Skin of body (tissue), 2 donors: ENCODE data around the gene MUSTN1. TPM values are rescaled to one million over a fixed set of nuclear protein-coding genes. Genes with fewer than 3 reads are reported as not detected.

Experiments used
- DNase-seq: peaks from one replicate; lab custom pipeline; 2025; lab: John Stamatoyannopoulos, UW
- total RNA-seq: library from RNA; depleted of rRNA; stranded (reverse); fragments of >200 nt; gene quantifications from one replicate; pipeline ENCODE4 v1.2.3, GENCODE V29; 2014

The MUSTN1 gene
- total RNA-seq = 9.6 TPM

DNA sequence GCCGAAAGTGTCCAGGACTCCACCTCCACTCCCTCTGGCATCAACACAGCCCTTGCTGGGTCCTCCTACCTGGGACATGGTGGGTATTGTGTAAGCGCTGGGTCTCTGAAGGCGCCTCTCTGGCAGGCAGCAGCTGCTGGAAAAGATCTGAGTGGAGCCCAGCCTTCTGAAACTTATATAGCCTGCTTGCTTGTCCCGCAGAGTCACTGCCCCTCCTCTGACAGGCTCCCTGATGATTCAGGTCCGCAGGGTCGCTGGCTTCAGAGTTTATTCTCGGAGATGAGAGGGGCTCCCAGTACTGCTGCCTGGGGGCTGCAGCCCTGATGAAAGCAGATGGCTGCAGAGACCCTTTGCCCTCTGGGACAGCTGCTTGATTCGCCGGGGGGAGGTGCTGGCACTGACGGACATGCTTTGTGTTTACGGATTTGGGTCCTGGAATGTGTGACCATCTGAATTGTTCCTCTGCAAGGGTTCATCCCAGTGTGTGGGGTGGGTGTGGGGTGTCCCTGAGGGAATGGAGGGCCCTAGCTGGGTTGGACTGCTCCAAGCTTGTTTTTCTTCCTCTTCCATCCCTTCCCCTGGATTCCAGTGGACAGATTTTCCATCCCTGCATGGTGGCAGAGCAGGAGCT is at the start of gene MUSTN1:
Gene MUSTN1 (minus strand): TSS at position 149 of the 631 bp plus-strand sequence. CDS start 71 bp downstream, at position 78.
- DNase-seq = peak; percentile 31

DNA sequence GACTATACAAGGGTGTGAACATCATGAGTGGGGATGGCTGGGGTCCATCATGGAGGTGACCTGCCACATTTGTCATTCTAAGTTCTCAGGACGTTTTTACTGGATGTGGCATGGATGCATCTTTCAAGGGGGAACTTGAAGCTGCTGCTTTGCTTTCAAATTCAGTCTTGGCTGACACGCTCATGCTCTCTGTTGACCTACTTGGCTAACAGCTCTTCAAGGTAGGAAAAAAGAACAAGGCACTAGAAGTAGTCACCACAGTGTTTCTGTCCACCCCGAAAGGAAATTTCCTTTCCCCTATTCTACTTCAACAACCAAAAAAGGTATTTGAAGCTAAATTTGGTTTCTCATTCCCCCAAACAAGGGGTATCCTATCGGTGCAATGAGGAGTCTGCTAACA is 47.6 kb upstream of the MUSTN1 start:
- DNase-seq = no peak

DNA sequence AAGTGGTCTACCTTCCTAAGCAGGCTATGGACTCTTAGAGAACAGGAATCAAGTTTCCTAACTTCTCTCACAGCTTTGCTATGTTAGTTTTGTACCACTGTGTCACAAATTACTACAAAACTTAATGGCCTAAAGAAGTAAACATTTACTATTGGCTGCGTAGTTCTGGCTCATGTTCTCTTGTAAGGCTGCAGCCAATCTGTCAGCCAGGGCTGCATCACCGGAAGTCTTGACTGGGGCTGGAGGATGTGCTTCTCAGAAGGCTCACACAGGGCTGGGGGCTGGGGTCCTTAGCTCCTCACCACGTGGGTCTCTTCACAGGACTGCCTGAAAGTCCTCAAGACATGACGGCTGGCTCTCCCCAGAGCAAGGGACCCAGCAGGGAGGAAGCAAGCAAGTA is 47.1 kb upstream of the MUSTN1 start:
- DNase-seq = no peak

DNA sequence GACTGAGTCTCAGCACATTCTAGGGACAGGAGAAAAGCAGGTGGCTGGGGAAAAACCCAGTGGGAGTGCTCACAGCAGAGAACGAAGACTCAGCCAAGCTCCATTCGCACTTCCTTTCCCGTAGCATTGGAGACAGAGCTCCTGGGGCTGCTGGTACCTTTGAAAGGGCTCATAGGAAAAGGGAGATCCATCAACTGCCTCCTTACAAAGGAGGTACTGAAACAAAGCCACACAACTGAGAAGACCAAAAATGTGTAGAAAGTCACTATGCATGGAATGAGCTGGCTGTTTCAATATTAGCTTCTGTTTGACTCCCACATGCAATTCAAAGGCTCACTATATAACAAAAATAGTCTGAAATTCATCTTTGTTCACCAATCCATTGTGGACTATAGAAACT is 45.7 kb upstream of the MUSTN1 start:
- DNase-seq = no peak

DNA sequence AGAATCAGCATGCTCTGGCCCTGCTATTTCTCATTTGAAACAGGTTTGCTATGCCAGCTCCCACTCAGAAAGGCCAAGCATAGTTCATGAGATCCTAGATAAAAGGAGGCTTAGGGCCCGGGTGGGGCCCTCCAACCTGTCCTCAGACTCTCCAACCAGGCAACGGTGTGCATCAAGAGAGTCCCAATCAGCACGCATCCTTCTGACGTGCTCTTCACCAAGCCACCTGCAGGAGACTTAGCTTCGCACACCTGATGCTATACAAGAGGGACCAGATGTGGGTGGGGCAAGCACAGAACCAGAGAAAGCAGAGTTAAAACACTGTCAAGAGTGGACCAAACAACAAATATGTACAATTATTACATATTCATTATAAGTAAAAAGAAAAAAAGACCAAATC is 45.2 kb upstream of the MUSTN1 start:
- DNase-seq = no peak

DNA sequence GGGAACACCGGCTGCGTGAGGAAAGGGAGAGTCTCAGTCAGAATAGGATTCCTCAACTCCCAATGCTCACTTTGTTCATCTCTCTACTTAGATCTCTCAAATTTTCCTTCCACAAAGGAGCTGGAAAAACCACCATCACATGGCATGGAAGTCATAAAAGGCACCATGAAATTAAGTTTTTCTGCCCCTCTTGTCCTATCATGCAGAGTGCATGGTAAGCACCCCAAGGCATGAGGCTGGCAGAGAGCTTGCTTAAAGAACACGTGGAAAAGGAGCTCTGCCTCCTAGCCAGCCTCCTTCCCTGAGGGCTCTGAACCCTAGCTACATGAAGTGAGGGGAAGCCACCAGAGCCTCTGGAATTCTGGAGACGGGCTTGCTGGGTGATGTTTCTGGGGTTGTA is 44.8 kb upstream of the MUSTN1 start:
- DNase-seq = no peak

DNA sequence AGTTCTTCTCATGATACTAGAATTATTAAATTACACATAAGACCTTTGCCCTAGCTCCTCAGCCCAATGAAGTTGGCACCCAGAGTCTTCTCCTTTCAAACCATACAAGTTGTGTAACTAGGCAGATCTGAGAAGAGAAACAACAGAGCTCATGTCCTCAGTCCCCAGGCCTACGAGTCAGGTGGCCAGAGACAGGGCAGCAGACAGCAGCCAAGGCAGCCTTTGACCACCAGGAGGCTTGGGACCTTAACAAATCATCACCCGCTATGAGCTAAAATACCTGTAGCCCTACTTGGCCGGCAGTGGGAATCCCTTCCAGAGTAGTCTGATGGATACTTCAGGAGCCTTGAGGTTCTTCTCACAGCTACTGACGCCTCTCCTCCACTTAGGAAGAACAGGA is 44.3 kb upstream of the MUSTN1 start:
- no peak for DNase-seq

DNA sequence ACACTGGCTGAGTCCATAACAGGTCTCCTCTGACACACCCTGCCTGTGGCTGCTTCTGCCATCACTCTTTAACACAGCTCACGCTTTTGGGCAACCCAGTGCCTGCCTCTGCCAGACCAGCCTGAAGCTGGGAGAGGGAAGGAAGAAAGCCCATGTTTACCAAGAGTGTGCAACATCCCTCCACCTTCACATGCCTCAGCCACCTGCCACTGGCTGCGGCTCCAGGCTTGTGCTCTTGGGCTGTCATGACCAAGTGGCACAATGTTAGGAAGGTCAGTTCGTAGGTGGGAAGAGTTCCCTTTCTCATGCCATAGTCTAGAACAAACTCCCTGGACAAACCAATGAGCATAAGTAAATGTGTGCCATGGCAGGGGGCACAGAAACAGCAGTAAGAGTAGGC is 42.3 kb upstream of the MUSTN1 start:
- no peak for DNase-seq

DNA sequence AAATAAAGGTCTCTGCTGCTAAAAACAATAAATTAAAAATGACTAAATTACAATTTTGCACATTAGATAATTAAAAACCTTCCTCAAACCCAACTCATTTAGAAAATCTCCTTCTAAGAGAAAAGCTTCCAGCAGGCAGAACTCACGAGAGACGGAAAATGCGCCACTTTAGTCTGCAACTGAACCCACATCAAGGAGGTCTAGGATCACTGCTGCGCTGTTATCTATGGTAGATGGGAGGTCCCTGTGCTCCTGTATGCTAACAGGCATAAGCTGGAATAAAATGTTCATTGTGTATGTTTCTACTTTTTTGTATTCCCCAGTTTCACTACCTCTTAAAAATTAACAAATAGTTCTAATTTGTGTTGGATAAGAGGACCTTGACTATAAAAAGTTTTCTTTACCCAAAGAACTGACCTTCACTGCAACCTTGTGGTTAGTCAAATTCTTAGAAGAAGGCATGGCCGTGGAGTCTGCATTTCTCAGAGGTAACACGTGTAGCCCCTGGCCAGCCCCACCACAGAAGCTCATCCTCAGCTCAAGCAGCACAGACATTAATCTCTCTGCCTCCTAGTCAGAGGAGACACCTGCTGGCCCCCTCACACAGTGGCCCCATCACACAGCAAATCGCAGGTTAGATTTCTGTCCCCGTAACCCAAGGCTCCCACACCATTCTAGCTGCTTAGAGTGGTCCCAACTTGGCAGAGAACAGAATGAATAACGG is 40.2 kb upstream of the MUSTN1 start:
- DNase-seq = no peak

DNA sequence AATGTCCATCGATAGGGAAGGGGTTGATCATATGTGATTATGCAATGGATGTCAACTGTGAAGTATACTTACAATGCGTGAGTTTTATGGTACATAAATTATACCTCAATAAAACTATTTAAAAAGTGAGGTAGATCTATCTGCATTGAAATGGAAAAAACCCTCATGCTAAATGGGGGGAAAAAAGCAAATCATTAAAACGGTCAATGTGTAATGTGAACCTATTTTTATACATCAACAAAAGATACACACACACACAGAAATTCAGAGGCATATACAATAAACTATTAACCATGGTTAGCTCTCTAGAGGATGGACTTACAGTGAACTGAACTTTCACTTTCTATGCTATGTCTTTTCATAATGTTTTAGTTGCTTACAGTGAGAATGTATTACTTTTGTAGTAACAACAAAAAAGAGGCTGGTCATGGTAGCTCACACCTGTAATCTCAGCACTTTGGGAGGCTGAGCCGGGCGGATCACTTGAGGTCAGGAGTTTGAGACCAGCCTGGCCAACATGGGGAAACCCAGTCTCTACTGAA is 39.4 kb upstream of the MUSTN1 start:
- no peak for DNase-seq

DNA sequence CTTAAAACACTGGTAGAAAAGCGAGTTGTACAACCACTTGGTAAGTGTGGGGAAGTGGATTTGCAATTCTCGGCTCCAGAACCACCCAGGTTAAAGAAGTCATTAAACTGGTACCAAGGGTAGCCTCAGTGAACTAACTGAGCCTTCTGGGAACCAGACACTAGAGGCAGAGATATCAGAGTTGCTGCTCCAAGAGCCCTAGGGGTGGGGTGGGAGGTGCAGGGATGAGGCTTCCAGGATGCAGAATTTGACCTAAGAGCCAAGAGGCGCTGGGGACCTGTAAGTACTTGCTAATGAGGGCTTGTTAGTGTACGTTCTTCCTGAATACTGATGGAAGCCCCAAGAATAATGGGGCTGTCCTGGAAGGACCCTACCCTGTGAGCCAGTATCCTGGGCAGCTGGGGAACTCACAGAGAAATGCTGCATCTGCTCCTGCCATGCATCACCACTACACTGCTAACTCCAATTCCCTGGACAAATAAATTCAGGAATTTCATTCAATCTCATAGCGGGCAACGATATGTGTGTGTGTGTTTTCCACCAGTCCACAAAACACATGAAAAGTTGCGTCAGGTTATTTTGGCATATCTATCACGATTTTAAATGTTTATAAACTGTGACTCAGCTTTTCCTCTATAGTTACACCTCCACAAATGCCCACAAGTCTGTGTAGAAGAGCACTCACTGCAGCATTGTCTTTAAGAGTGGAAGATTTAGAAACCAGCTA is 38.8 kb upstream of the MUSTN1 start:
- no peak for DNase-seq

DNA sequence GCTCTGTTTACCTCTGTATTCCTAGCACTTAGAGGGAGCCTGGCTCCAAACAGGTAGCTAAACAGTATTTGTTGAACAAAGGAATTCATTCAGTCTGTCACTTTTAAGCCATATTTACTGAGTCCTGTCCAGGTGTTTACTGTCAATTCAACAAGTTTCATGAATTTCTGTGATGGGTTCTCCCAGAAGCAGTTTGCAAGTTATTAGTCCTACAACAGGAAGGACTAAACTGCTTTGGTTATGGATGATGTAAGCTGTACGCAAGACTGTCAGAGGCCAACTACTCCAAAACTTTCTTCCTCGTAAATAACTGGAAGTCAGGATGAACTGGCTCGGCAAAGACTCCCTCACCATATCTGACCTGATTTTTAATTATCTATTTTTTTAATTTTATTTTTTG is 37.4 kb upstream of the MUSTN1 start:
- DNase-seq = no peak

DNA sequence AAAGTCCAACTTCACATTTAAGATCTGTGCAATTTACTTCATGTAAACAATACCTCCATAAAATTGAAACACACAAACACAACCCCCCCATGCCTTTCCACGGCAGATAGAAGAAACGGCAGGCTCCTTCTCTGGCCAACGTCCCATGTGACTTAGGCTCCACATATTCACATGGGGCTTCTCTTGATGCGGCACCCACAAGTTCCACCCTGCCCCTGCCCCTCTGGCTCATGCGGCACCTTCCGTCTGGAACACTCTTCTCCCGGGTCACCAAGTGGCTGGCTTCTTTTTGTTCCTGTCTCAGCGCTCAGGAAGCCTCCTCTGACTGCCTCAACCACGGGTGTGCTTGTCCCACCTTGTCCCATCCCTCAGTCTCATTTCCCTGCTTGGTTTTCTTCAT is 36.9 kb upstream of the MUSTN1 start:
- DNase-seq = no peak

DNA sequence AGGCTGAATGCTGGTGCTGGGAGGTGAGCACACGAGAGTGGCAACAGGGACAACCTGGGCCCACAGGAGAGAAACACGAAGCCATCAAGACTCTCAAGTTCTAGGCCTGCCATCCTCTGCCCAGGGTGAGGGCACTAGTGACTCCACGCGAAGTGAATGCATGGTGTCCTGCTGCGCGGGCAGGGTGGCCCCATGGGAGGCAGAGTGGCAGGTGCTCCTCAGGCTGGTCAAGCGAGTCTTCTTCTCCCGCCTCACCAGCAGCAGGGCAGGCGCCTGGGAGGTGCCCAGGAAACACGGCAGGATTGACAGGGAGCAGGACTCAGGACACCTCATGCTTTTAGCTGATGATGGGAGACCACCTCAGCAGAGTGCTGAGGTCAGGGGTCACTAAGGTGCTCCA is 35.7 kb upstream of the MUSTN1 start:
- no peak for DNase-seq

DNA sequence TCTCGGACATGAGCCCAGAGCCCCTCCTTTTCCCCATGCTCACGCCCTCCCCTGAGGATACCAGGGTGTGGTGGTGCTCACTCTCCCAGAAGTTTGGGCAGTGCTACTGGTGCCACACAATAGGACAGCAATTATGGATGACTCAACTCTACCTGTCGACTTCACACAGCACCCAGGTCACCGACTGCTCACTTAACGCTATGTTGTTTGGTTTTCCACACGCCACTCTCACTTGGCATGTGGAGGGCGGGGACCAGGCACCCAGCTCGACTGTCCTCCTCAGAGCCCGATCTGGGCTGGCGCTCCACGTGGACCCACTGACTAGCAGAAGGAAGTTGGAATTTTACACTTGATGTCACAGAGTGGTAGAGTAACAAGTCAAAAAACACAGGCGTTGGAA is 31.6 kb upstream of the MUSTN1 start:
- DNase-seq = no peak

DNA sequence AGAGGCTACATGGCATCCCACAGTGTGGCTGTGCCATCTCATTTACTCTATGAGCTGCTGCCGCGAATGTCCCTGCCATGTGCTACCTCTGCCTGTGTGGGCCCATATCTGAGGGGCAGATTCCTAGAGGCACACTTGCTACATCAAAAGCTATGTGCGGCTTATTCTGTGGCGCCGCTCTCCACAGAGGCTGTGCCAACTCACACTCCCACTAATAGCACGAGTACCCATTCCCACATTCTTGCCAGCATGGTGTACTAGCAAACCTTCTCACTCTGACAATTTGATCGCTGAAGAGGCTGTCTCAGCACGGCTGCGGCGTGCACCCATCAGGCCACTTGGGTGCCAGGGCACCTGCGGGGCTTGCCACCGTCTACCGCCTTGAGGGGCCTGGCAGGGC is 31.2 kb upstream of the MUSTN1 start:
- DNase-seq = no peak

DNA sequence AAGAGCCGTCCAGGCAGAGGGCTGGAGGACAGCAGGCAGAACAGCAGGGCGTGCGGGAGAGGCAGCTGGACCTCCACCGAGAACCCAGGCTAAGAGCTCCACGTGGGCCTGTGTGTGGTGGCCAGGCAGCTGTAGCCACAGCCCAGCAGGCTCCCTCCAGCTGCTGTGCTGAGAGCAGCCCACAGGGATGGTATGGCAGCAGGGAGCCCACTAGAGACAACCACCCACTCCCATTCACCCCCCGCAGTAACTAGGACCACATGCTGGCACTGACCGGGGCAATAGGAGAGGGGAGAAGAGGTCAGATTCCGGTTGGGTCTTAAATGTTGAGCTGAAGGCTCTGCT is 25.6 kb upstream of the MUSTN1 start:
- no peak for DNase-seq

DNA sequence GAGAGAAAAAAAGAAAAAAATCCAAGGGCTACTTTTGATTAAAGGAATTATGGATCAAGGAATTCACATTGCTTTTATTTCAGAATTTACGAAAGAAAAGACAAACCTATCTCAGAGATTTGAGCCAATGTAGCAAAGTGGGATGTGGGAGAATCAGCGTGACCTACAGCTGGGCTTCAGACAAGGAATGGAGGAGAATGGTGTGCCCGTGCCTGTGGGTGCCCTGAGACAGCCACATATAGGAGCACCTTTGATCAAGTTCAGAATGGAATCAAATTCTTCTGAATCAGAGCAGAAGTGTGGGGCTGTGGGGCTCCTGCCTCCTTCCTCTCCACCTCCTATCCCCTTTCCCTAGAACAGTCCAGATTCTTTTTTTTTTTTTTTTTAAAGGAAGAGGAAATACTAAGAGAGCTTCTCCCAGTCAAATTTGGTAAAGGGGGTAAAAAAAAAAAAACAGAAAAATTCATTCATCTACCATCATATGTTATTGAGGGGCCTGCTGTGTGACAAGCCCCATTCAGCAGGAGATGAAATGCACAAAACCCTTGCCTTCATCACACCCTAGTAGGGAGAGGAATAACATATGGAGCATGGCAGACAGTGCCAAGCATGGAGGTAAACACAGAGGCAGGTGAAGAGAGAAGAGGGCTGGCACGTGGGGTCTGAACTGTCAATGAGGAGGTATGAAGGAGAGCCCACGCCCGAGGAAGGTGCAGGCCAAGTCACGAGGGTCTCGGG is 25.0 kb upstream of the MUSTN1 start:
- no peak for DNase-seq

DNA sequence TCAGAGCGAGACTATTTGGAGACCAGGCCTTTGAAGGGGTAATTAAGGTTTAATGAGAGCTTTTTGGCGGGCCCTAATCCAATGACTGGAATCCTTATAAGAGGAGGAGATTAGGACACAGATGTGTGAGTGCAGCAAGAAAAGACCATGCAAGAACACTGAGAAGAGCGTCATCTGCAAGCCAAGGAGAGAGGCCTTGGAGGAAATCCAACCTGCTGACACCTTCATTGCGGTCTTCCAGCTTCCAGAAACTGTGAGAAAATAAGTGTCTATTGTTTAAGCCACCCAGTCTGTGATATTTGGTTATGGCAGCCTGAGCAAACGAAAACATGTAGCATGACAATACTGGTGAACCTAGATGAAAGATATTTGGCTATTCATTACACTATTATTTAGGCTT is 23.0 kb upstream of the MUSTN1 start:
- DNase-seq = no peak

DNA sequence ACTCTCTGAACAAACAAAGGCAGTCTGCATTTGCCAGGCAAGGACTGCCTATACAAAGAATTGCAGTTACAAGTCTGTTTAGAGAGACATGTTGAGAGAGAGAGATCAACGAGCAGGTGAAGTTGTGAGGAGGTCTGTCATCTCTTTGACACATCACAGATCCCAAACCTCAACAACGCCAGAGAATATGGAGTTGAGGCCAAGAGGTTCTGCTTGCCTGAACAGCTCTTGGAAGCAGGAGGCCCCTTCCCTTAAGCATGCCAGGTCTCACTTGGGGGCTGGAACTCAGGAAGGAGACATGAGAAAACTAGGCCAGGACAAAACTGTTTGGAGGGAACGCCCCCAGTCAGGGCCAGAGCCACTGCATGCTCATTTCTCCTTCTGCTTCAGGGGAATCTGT is 22.3 kb upstream of the MUSTN1 start:
- no peak for DNase-seq

DNA sequence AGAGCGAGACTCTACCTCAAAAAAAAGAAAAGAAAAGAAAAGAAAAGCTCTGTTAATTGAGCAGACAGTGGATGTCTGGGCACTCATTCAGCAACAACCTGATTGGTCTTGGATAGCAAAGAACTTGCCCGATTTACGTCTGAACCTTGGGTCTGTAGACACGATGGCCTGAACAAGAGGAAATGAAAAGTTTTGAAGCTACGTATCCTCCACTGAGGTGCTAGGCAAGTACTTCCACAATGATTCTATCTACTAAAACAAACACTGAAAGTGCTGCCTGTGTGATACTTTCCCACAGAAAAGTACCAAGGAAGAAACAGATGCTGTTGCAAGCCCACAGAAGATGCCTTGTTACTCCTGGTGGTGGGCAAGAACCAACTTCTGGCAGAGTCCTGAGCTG is 21.8 kb upstream of the MUSTN1 start:
- DNase-seq = no peak

DNA sequence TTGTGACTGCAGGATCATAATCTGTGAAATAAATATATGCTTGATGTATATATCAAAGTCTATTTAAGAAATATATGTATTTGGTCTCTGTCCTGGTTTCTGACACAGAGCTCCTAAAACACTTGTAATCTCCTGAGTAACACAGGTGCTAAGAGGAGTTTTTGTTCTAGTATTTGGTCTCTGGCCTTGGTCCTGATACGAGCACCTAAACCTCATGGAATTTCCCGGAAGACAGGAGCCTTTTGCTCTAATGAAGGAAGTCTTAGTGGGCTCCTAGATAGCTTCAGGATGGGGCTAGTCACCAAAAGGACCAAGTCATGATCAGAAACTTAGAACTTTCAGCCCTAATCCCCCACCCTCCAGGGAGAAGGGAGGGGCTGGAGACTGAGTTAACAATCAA is 19.2 kb upstream of the MUSTN1 start:
- no peak for DNase-seq
